GM12875 (cell line): ENCODE results near the gene POTEJ.
"Not testable (repeated sequence)": the region's sequence is repeated elsewhere in the genome, so short reads cannot be mapped to it uniquely, and the experiment has no call there.

Experiments
- H3K4me3 ChIP-seq: one replicate; pipeline ENCODE4 v1.5.1; 2011; ENCODE audit warnings: low read depth, low read length, control low read depth

Gene POTEJ

DNA sequence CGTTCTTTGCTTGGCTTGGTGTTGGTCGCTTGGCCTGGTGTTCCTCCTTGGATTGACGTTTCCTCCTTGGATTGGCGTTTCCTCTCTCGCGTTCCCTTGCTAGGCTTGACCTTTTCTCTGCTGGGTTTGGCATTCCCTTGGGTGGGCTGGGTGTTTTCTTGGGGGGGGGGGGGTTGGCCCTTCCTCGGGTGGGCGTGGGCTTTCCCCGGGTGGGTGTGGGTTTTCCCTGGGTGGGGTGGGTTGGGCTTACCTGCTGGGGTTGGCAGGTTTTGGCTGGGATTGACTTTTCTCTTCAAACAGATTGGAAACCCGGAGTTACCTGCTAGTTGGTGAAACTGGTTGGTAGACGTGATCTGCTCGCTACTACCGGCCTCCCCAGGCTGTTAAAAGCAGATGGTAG is at the start of gene POTEJ:
Gene POTEJ, plus strand, starts transcription at position 301 of the 400 bp plus-strand sequence. Its CDS starts 93 bp downstream, at position 394.
- H3K4me3 ChIP-seq, result not testable (repeated sequence)

DNA sequence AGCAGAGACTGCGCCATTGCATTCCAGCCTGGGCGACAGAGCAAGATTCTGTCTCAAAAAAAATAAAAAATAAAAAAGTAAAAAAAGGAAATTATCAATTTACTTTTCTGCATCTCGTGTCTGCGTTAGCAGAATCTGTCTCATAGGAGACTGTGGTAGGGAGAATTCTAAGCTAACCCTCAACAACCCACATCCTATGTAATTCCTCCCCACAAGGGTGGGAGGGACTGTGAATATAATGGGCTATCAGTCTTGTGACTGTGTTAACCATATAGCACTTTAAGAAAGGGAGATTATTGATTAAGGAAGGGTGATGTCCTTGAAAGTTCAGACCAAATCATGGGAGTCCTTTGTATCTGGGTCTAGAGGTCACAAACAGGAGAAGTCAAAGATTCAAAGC is 45.1 kb upstream of the POTEJ start:
- H3K4me3 ChIP-seq, result not testable (repeated sequence)

DNA sequence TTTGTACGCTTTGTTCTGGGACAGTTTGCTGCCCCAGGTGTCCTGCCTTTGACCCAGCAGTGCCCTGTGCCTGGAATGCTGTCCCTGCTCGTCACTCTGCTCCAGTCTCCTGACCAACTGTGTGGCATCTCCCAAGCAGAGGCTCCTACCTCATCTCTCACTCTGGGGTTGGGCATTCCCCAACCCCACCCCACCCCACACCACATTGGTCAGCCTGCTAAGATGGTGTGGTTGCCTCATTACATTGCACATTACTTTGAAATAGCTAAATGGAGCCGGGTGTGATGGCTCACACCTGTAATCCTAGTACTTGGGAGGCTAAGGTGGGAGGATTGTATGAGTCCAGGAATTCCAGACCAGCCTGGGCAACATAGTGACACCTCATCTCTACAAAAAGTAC is 39.3 kb upstream of the POTEJ start:
- H3K4me3 ChIP-seq, result not testable (repeated sequence)

DNA sequence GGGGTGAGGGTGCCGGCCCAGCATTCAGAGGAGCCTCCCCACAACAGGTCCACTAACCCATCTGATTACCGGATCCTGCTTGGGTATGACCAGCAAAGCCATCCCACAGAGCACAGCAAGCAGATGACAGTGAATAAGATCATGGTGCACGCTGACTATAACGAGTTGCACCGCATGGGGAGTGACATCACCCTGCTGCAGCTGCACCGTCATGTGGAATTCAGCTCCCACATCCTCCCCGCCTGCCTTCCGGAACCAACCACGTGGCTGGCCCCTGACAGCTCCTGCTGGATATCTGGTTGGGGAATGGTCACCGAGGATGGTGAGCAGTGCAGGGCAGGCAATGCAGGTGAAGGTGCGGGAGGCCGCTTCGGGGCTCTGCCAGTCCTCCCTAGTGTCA is 37.0 kb upstream of the POTEJ start:
- not testable (repeated sequence) for H3K4me3 ChIP-seq

DNA sequence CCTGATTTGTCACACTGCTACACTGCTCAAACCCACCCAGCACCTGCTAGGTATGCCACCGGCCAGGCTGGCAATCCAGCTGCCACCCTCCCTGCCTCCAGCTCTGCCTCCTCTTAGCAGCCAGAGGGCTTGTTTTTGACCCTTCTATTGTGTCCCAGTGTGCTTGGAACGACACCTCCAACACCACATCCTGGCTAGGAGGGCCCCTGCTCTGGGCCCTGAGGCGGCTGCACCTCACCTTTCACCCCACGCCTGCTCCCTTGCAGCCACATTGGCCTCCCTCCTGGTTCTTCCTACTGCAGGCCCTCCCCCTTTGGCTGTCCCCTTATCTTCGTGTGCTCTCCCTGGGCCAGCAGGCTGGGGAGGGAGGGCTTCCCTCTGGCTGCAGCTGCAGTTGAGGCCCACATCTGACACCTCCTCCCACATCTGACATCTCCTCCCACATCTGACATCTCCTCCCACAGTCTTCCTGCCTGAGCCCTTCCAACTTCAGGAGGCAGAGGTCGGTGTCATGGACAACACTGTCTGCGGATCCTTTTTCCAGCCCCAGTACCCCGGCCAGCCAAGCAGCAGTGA is 34.9 kb upstream of the POTEJ start:
- not testable (repeated sequence) for H3K4me3 ChIP-seq

DNA sequence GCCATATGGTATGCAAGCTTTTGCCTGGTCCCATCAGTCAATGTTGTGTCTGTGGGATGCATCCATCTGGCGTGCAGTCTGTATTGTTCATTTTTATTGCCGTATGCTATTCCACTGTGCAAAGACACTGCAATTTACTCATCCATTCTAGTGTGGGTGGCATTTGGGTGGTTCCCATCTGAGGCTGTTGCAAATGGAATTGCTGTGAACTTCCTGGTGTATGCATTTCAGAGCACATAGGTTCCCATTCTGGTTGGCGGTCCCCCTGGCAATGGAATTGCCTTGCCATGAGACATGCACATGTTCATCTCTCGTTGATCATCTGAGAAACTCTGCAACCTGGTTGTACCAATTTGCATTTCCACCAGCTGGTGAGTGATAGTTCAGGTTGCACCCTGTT is 33.7 kb upstream of the POTEJ start:
- H3K4me3 ChIP-seq, result not testable (repeated sequence)

DNA sequence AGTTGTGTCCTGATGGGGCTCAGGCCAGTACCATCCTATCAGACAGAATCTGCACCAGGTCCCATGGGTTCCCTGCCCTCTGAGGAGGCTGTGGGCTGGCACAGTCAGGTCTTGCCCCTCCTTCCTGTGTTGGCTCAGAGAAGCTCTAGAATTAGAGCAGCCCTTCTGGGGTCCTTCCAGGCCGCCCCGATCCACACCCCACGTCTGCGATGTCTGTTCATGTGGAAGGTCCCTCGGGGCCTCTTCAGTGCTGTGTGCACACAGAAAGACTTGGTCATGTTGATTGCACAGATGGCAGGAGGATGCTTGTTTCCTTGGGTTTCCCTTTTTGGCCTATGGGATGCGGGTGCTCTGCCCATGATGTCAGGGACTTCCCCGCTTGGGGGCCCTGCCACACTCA is 32.1 kb upstream of the POTEJ start:
- H3K4me3 ChIP-seq, result not testable (repeated sequence)

DNA sequence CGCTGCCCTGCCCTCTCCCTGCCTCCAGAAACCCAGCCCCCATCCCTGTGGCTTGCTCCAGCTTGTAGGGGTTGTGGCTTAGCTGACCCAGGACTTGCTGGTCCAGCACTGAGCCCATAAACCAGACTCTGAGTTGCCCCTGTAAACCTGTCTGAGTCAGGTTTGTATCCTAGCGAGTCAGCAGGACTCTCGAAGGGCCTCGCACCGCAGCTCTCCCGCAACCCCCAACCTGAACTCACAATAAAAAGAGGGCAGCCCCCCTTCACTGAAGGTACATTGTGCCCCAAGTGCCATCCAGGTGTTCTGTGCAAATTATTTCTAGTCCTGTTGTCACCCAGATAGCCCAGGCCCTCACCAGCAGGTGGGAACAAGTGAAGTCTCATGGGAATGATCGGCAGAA is 29.7 kb upstream of the POTEJ start:
- H3K4me3 ChIP-seq, result not testable (repeated sequence)

DNA sequence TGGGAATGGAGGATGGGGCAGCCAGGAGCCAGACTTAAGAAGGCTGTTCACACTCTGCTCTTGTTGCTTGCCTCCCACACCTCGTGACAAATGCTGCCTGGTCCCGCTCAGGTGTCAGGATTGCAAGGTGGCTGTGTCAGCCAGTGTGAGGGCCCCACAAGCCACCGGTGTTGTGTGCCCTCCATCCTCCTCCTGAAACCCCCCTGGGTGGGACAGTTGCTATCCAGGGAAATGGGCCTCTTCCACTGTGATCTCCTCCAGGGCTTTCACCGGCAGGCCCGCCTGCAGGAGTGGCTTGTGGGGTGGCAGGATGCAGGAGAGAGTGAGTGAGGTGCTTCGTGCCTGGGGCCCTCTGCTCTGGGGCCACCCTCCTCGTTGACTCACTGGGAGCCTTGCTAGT is 28.3 kb upstream of the POTEJ start:
- not testable (repeated sequence) for H3K4me3 ChIP-seq

DNA sequence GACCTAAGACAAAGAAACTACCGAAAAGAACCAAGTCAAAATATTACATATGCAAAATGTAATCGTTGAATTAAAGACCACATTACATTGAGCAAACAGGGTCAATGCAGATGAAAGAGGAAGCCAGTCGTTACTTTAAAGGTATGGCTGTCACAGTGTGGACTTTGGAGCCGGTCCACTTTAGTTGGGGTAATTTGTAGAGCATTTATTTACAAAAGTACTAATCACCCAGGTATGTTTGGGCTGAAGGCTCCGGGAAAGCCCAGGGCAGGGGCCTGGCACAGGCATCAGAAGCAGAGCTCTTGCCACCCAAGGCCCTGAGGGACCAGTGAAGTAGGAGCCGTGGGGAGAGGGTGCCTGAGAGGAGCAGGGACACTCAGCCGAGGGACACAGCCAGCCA is 27.7 kb upstream of the POTEJ start:
- not testable (repeated sequence) for H3K4me3 ChIP-seq

DNA sequence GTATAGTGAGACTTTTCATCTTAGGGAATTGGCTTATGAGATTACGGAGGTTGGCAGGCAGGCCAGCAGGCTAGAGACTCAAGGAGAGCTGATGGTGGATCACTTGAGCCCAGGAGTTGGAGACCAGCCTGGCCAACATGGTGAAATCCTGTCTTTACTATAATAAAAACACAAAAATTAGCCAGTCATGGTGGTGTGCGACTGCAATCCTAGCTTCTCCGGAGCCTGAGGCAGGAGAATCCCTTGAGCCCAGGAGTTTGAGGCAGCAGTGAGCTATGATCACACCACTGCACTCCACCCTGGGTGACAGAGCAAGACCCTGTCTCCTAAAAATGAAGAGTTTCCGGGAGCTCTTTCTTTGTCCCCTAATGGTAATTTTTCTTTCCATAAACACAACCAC is 26.5 kb upstream of the POTEJ start:
- not testable (repeated sequence) for H3K4me3 ChIP-seq

DNA sequence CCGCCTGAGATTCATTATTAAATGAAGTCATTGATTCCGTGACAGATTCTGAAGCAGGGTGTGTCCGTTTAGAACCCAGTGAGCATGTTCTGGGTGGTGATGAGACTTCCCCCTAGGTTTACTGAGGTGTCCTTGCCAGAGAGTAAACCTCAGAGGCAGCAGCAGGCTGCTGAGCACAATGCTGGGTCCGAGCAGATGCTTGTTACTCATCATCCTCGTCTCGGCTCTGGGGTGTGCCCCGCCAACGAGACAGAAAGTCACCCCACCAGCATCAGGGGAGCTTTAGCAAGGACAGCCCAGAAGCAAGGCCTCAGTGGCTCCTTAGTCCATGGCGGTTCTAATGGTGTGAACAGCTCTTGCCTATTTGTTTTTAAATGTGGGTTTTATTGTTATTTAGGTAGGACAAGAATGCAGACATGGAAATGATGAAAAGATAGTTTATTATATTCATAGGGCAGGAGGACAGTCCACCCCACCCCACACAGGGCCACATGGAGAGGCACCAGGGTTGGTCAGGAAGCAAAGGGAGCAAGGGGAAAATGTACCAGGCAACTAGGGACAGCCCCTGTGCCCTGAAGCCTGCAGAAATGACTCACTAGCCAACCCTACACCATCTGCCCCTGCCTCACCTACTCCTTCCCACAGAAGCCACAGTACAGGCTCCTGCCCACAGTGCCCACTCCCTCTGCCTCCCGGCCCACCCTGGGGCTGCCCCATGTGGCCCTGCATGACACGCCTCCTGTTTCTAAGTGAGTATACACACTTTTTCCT is 22.4 kb upstream of the POTEJ start:
- not testable (repeated sequence) for H3K4me3 ChIP-seq

DNA sequence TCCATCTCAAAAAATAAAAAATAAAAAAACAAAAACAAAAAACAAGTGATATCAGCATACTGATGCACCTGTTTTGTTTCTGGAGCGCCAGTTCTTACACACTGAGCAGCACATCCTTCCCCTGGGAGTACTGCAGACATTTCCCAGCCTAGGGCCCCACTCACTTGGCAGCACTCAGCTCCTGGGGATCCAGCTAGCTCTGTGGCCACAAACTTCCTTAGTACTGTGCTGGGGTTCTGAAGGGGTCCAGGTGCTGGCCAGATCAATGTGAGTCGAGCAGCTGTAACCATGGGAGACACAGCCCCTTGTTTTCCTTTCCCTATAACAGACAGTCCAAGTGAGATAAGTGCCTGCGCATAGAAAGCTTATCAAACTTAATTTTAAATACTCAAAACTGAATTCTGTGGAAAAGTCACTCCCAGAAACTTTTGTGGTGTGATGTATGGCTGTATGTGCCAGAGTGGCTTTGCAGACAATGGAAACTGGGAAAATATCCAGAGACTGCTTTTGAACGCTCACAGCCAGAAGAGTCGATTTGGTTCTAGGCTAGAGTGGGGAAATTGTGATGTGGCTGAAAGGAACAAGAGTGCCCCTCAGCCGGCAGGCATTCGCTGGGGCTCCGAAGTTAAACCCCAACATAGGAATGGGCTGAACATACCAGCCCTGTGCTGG is 20.9 kb upstream of the POTEJ start:
- H3K4me3 ChIP-seq, result not testable (repeated sequence)

DNA sequence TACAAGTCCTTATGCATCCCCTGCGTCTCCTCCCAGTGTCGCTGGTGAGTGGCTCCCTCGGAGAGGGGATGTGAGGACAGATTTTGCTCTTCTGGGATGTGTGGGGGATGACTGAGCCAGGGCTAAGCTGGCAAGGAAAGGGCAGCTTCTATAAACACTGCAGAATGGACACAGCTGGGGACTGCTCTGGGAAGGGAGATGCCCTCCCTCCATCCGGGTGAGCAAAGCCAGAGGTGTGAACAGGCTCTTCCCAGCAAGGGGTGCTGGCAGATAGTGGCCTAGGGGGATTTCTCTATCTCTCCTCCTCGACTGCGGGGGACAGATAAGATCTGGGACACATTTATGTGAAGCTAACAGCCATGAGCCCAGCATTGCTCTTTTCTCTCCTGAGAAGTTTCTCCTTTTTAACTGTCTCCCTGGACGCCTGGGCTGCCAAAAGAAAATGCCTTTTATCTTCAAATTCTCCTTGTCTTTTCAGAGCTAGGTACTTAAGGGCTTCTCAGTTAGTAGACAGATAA is 20.3 kb upstream of the POTEJ start:
- not testable (repeated sequence) for H3K4me3 ChIP-seq

DNA sequence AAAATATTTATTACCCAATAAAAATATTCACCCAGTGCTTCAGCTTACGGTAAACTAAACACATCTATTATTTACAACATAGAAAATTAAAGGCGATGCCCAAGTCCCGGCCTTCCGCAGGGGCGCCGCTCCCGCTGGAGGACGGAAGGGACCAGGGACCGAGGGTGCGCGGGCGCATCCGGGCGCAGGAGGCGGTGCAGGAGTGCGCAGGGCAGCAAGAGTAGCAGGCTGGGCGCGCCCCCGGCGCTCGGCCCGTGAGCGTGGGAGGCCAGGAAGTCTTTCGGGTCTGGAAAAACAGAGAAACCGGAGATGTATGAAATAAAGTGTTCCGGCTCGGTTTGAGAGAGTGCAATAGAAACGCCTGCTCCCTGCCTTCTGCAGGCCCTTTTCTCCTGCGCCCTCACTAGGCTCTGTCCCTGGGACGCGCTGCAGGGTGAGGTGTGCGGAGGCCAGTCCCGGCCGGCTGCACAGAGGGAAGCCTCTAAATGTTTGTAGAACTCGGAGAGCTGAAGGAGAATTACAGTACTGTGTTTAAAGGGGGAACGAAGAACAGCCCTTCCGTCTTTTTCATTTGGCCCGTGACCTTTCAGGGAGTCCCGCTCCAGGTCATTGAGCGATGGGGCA is 18.3 kb upstream of the POTEJ start:
- not testable (repeated sequence) for H3K4me3 ChIP-seq

DNA sequence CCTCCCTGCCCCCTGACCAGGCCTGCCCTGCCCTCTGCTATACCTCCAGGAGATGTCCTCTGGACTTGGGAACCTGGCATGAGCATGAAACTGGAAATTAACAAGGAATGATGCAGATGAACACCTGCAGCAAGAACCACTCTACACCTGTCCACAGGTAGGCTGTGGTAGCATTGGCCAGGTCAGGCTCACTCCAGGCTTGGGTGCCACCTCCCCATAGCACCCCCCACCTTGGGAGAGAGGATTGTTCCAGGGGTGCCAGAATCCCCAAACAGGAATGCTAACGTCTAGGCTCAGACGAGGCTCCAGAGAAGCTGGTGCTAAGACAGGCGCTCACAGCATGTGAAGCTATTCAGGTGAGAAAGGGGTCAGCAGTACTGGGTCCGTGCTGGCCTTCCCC is 17.2 kb upstream of the POTEJ start:
- not testable (repeated sequence) for H3K4me3 ChIP-seq

DNA sequence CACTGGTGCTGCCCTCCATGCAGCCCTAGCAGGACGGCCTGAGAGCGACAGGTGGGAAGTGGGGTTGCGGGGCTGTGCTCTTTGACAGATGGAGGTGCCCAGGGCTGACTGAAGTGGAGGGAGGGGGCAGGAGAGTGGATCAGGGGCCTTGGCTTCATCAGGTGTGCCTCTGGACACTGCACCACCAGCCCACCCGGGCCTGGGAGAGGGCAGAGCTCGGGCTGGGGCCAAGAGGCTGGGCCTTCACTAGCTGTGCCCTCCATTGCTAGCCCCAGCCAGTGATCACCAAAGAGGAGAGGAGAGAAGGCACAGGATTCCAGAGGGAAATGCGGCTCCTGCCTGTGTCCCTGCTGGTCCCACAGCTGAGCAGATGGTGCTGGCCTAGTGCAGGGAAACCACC is 14.5 kb upstream of the POTEJ start:
- H3K4me3 ChIP-seq, result not testable (repeated sequence)

DNA sequence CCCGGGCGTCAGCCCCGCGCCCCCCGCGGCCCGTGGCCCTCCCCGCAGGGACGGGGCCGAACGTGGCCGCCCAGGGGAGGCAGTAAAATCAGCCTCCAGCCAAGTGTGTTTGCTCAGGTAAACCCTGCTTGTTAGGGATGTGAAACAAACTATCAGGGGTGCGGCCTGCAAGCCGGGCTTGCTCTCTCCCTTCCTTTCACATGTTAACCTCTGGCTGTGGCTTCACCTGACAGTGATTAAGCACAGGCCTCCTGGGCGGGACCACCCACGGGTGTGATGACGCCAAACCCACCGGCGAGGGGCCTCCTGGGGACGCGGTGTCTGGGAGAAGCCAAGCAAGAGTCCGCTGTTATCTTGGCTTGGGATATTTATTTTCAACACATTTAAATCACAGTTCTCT is 13.2 kb upstream of the POTEJ start:
- H3K4me3 ChIP-seq, result not testable (repeated sequence)

DNA sequence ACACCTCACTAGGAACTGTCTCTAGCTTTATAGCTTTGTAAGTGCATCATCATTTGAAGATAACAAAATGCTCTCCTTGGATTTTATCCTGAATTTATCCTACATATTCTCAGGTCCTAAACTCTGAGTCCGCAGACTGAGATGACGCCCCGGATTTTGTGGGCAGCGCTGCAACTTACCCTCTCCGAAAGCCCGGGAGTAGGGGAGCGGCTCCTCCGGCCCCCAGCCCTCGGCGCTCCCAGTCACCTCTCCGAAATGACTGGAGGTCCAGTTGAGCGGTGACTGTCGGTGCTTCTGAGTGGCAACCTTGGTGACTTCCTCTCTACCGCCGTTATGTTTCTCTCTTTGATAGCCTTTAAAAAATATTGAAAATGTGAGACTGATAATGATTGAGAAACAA is 12.8 kb upstream of the POTEJ start:
- not testable (repeated sequence) for H3K4me3 ChIP-seq

DNA sequence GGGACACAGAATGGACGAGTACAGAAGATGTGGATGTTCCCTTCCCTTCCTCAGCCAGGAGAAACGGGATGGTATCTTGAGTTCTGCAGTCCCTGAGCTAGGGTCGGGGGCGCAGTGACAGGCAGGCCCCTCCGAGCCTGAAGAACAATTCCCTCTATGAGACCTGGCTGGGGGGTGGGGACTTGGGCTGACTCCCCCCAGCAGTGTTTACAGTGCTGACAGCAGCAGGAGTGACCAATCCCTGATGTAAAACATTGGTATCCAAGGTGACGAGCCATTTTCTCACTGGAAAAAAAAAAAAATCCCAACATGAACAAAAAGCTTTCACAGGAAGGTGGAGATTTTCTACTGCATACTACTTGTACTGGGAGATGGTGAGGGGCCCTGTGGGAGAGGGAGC is 11.8 kb upstream of the POTEJ start, which contains the start of gene CFC1:
Gene CFC1, minus strand, starts transcription at position 183 of the 400 bp plus-strand sequence. CDS start 288 bp downstream, outside the sequence.
- H3K4me3 ChIP-seq, result not testable (repeated sequence)

DNA sequence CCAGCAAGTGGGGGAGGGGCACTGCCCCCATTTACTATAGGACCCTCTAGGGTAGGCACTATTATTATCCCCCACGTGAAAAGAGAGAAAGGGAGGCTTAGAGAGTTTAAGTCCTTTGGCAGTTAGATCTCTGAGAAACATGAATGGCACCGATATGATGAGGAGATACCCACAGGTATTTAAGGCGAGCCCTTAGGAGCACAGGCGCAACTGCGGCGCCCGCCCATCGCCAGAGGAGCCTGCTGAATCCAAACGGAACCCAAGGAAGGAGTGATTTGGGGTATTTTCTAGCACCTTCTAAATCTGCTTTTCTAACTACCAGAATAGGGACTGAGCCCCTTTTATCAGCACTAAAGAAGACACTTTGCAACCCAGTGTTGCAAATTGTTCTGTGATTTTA is 11.3 kb upstream of the POTEJ start:
- H3K4me3 ChIP-seq, result not testable (repeated sequence)
